Fibroblast of mammary gland (primary cell): ENCODE results near the gene CAND2.
A peak's percentile ranks its signal among the peaks of the same experiment; 100 is the strongest.

Source experiments
- DNase-seq: peaks from one replicate; pipeline ENCODE4 v3.0.0-alpha.2; 2010; ENCODE audit warnings: low read depth
- H3K4me3 ChIP-seq: 2 replicates; pipeline ENCODE4 v1.5.1; 2011; ENCODE audit warnings: low read depth, mild to moderate bottlenecking, low read length, moderate library complexity; ENCODE audit not compliant: control insufficient read depth
- TF ChIP-seq, protein P1 (sequence below): conservative IDR thresholded peaks from 2 replicates; pipeline ENCODE4 v1.5.1; 2011; ENCODE audit warnings: low read depth, low read length, inconsistent platforms; ENCODE audit not compliant: control insufficient read depth, insufficient read depth

CAND2 gene

DNA sequence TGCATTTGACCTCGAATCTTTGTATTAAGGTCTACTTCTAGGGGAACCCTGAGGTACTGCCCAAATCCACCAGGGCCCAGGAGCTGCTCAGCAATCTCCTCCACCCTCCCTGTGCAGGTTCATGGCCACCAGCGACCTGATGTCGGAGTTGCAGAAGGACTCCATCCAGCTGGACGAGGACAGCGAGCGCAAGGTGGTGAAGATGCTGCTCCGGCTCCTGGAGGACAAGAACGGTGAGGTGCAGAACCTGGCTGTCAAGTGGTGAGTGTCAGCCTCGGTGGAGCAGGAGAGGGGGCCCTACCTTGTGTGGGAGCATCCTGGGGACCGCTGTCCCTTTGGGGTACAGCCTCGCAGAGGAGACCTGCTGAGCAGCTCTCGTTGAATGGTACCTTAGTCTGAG is 6.9 kb downstream of the CAND2 start:
- no peak overlapping the region for H3K4me3 ChIP-seq
- DNase-seq = no peak
- TF ChIP-seq, protein P1, sequence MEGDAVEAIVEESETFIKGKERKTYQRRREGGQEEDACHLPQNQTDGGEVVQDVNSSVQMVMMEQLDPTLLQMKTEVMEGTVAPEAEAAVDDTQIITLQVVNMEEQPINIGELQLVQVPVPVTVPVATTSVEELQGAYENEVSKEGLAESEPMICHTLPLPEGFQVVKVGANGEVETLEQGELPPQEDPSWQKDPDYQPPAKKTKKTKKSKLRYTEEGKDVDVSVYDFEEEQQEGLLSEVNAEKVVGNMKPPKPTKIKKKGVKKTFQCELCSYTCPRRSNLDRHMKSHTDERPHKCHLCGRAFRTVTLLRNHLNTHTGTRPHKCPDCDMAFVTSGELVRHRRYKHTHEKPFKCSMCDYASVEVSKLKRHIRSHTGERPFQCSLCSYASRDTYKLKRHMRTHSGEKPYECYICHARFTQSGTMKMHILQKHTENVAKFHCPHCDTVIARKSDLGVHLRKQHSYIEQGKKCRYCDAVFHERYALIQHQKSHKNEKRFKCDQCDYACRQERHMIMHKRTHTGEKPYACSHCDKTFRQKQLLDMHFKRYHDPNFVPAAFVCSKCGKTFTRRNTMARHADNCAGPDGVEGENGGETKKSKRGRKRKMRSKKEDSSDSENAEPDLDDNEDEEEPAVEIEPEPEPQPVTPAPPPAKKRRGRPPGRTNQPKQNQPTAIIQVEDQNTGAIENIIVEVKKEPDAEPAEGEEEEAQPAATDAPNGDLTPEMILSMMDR = no peak

DNA sequence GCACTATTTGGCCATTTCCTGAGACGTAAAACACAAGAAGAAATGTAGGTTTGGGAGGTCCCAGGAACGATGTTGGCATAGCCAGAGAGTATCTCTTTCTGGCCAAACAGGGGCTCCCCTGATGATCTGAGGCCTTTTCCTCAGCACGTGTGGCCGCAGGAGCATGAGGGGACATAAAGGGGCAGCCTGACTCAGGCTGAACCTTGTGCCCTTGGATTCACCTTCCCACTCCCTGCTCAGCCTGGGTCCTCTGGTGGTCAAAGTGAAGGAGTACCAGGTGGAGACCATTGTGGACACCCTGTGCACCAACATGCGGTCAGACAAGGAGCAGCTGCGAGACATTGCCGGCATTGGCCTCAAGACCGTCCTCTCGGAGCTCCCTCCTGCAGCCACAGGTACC is 10.6 kb downstream of the CAND2 start:
- DNase-seq = no peak
- H3K4me3 ChIP-seq = no peak overlapping the region
- TF ChIP-seq, protein P1 = no peak

DNA sequence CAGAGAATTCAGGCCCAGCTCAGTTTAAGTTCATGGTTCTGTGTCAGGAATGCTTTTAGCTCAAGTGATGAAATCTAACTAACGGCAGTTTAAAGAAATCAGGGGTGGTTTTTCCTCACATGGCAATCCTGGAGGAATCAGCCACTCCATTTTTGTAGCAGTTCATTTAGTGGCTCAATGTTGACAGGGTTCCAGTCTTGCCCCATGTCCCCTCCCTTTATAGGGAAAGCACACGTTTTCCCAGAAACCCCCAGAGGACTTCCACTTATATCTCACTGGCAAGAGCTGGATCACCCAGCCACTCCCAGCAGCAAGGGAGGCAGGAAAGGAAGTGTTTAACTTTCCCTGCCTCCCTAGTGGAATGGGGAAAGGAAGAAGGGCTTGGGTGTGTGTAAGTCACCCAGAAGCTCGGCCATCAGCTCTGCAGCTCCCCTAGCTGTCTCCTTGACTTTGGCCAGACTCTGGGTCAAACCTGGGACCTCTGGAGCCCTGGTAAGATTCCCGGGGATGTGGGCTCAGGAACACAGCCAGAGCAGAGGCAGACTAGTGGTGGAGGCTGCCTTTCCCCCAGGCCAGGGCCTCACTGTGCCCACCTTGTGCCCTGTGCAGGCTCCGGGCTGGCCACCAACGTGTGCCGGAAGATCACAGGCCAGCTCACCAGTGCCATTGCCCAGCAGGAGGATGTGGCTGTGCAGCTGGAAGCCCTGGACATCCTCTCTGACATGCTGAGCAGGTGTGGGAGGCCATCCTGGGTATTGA is 11.3 kb downstream of the CAND2 start:
- no peak for DNase-seq
- TF ChIP-seq, protein P1 = no peak
- H3K4me3 ChIP-seq = no peak overlapping the region

DNA sequence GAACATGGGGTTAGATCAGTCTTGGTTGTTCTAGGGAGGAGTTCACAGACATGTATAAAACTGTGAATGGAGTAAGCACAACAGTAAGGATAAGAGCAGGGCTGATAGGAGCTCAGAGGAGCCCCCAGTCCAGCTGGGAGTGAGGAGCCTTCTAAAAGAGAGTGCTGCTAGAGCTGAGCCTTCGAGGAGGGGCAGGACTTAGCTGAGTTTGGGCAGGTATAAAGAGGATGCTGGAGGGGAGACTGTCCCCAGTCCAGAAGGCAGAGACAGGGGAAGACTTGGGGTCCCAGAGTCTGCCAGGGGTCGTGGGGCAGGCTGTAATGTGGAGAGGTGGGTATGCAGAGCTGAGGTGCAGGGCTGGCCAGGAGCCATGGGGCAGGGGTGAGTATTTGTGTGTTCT is 12.1 kb downstream of the CAND2 start:
- TF ChIP-seq, protein P1 = no peak
- no peak for DNase-seq
- H3K4me3 ChIP-seq = no peak overlapping the region

DNA sequence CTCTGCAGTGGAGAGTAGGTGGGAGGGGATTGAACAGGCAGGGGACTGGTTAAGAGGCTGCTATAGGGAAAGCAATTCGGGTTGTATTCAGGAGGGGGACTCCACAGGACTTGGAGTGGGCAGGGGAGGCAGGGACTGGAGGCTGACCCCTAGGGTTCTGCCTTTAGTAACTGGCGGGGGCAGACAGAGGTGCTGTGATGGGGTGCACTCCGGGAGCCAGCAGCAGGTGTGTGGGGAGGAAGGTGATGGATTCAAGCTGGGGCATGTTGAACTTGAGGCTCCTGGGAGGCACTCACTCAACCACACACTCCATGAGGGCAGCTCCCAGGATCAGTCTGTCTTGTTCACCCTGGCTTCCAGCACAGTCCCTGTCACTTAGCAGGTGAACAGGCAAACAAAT is 12.5 kb downstream of the CAND2 start:
- no peak overlapping the region for H3K4me3 ChIP-seq
- DNase-seq = no peak
- TF ChIP-seq, protein P1 = no peak

DNA sequence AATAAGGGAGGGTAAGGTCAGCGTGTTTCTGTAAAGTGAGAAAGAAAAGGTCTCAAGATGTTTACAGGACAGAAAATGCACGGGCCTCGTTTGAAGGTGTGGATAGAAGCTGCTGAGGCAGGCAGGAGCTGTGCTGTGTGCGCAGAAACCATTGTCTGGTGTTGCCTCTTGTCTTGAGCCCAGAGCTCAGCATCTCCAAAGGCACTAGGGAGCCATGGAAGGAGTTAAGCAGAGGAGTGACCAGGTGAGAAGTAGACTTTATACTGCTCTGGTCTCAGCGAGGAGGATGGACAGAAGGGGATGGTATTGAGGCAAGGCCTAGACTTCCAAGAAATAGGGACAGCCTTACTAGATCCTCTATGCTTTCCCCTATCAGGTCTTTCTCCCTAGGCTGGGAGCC is 13.0 kb downstream of the CAND2 start:
- peak overlapping the region; percentile 47 for H3K4me3 ChIP-seq
- DNase-seq = no peak
- TF ChIP-seq, protein P1 = no peak
